Measurements from ENCODE around the gene PADI1.

Gene PADI1

DNA sequence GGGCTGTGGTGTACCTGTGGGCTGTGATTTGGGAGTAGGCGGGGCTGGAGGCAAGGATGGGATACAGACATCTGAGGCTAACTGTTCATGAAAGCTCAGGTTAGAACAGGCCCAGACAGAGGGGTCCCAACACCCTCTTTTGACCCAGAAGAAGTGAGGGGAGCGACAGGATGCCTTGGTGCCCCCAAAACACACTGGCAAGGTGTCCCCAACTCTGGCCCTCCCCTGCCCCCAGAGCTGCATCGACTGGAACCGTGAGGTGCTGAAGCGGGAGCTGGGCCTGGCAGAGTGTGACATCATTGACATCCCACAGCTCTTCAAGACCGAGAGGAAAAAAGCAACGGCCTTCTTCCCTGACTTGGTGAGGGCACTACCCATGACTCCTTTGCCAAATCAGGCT, 75.5 kb downstream of the PADI1 start:
- H3K4me3 ChIP-seq (ENCODE audit: low read length): no peak overlapping the region
- no peak for DNase-seq (ENCODE audit: low read depth, low spot score)

GRCh38 chr1:17280894-17281293, 76.0 kb downstream of the PADI1 start:
- DNase-seq (ENCODE audit: low read depth, low spot score): no peak
- no peak overlapping the region for H3K4me3 ChIP-seq (ENCODE audit: low read length)

- no peak for DNase-seq (ENCODE audit: low read depth, low spot score)
- no peak overlapping the region for H3K4me3 ChIP-seq (ENCODE audit: low read length)
These were observed 76.8 kb downstream of the PADI1 start for GRCh38 chr1:17281775-17282181.

- DNase-seq (ENCODE audit: low read depth, low spot score): no peak
- H3K4me3 ChIP-seq (ENCODE audit: low read length): no peak overlapping the region
These were observed 77.9 kb downstream of the PADI1 start for GRCh38 chr1:17282836-17283235.

DNA sequence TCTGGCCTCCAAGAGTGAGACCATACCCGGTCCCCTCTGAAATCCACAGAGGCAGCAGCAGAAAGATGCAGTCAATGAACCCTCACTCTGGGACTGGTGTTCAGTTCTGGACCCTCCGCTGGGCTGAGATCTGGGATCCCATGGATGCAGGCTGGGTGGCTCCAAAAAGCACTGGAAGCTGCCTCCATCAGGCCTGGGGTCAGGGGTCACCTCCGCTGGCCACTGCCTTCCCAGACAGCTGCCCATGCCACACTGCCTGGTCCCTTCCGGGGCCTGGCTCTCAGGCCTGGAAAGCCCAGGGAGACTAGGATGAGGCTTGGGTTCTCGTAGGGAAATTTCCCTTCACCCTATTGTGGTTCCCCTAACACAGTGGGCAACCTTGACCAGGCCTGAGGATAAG, 81.7 kb downstream of the PADI1 start:
- no peak for DNase-seq (ENCODE audit: low read depth, low spot score)
- H3K4me3 ChIP-seq (ENCODE audit: low read length): no peak overlapping the region

GRCh38 chr1:17287130-17287776, 82.3 kb downstream of the PADI1 start:
- H3K4me3 ChIP-seq (ENCODE audit: low read length): no peak overlapping the region
- DNase-seq (ENCODE audit: low read depth, low spot score): no peak

DNA sequence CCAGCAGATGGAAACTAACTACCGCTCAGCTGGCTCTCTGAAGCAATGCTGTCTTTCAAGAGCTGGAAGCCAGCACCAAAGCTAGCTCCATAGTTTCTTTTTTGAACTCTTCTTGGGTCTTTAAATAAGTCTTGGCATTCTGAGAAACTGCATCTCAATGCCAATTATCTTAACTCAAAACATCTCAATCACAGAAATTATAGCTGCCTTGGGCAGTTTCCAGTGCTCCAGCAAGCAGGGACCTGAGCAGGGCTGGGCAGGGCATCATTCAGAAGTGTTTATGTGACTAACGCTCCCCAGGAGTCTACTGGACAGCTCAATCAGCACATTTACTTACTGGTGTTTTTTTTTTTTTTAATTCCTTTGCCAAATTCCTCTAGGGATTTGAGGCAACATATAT, 84.8 kb downstream of the PADI1 start:
- H3K4me3 ChIP-seq (ENCODE audit: low read length): no peak overlapping the region
- DNase-seq (ENCODE audit: low read depth, low spot score): no peak

GRCh38 chr1:17290553-17290952, 85.6 kb downstream of the PADI1 start:
- no peak for DNase-seq (ENCODE audit: low read depth, low spot score)
- no peak overlapping the region for H3K4me3 ChIP-seq (ENCODE audit: low read length)

DNA sequence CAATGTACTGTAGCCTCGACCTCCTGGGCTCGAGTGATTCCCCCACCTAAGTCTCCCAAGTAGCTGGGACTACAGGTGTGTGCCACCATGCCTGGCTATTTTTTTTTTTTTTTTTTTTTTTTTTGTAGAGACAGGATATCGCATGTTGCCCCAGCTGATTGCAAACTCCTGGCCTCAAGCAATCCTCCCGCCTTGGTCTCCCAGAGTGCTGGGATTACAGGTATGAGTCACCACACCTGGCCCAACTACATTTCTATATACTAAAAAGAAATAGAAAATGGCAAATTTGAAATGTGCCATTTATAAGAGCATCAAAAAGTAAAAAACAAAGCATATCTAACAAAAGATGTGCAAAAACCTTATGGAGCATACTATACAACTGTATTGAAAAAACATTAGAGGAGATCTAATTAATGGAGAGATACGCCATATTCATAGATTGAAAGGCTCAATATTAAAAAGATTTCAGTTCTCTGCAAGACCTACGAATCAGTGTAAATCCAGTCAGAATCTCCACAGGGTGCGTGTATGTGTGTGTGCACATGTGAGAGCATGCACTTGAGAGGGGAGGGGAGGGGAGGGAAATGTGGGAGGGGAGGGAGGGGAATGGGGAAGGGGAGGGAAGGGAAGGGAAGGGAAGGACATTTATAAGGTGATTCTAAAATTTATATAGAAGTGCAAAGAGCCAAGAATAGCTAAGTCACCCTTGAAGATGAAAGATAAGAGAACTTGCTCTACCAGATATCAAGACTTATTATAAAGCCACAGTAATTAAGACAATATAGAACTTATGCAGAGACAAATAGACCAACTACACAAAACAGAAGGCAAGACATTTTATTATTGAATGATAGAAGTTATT, 87.6 kb downstream of the PADI1 start:
- no peak overlapping the region for H3K4me3 ChIP-seq (ENCODE audit: low read length)
- DNase-seq (ENCODE audit: low read depth, low spot score): no peak

DNA sequence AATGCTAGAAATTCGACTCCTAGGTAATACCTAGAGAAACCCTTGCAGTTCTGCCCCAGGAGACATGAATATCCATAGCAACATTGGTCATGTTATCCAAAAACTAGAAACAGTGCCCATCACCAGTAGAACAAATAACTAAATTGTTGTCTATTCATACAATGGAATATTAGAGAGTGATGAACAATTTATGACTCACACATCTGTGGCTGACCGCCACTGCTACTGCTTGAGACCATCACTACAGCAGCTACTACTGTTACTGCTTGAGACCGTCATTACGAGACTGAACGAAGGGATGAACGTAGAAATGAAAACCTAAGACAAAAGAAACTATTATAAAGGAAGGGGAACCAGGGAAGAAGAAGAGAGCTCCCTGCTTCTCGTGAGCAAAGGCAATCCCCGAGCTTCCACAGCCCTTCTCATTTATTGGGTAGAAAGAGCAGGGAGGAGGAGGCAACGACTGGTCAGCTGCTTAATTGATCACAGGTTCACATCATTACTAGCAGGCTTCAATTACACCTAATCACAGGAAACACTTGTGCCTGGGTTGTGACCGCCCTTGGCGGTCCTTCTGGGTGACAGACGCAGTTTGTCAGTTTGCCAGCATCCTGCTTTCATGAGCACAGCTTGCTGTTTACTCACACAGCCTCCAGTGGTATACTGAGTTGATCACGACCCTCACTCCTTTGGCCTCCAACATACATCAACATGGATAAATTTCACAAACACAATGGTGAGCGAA, 88.9 kb downstream of the PADI1 start:
- H3K4me3 ChIP-seq (ENCODE audit: low read length): no peak overlapping the region
- no peak for DNase-seq (ENCODE audit: low read depth, low spot score)

DNA sequence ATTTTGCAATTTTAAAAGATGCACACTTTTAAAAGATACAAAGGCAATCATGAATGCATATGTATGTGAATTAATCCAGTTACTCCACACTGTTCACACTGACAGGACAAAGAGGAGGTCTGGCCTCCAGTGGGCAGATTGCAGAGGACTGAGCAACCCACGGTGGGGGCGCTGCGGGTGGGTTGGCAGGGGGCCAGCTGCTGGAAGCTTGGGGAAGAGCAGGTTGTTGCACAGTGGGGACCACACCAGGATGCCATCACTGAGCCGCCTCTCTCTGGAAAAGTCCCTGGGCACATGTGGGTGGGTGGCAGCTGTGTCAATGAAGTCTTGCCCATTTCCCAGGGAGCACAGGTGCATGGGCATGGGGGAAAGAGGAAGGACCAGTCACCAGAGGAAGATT, 90.4 kb downstream of the PADI1 start:
- H3K4me3 ChIP-seq (ENCODE audit: low read length): no peak overlapping the region
- DNase-seq (ENCODE audit: low read depth, low spot score): no peak

All from Jurkat, Clone E6-1 (cell line).